K562 (cell line): Measurements from ENCODE around the gene ZNRF1. TPM values are rescaled to one million over a fixed set of nuclear protein-coding genes. Genes with fewer than 3 reads are reported as not detected.

Experiments
- ATAC-seq: fragments of 200-7000 bp; cut with Tn5 transposase; 3 replicates; pipeline ENCODE4 v1.9.1; 2020; ENCODE audit warnings: moderate library complexity
- BruUV-seq: library from RNA; stranded (reverse); fragments of 400-500 nt; replicated peaks from 2 replicates; lab custom pipeline; 2021; lab: Mats Ljungman, UMichigan
- CTCF ChIA-PET: fragments of 300-600 bp; formaldehyde crosslinking; extraction: SDS; loops from one replicate; lab custom pipeline; 2021; ENCODE audit warnings: low intra/inter-chr PET ratio; lab: Yijun Ruan, JAX
- POLR2A ChIA-PET: fragments of 300-600, 350-650 bp; sonication (Branson Sonifier 250); formaldehyde crosslinking; extraction: SDS; loops from one replicate; lab custom pipeline; 2021; ENCODE audit warnings: antibody characterized with exemption, inconsistent platforms; lab: Yijun Ruan, JAX
- DNase-seq, 4 experiments: peaks; one replicate each; pipeline versions ENCODE4 v3.0.0 to v3.0.0-alpha.2; 2011 to 2018; ENCODE audit warnings: low spot score in 3 of 4, mixed read lengths in 3 of 4; ENCODE audit errors: extremely low read depth in 1 of 4
- FAIRE-seq: peaks from 2 replicates; lab custom pipeline; 2011; peaks lifted over from hg19 to GRCh38; lab: Jason Lieb, UNC
- H2AFZ ChIP-seq: 2 replicates; pipeline ENCODE4 v1.6.0; 2011; ENCODE audit warnings: low read depth, low read length, control low read depth, inconsistent platforms
- H3K27ac ChIP-seq: fragments of 200-600 bp; 3 replicates; pipeline ENCODE4 v1.8.0; 2011; ENCODE audit warnings: low read depth, mild to moderate bottlenecking, control low read depth, inconsistent platforms, low read length, moderate library complexity, mixed read lengths; ENCODE audit errors: extremely low read depth
- H3K27me3 ChIP-seq, 2 experiments: fragments of 300-600 bp in 1 of 2; 2 replicates in 1 of 2; 3 replicates in 1 of 2; pipeline versions ENCODE4 v1.6.0 to v1.8.0; 2011; ENCODE audit warnings: inconsistent platforms in 2 of 2, low read length in 2 of 2, mild to moderate bottlenecking in 1 of 2, mixed read lengths in 1 of 2, moderate library complexity in 1 of 2; ENCODE audit not compliant: control insufficient read depth in 2 of 2, insufficient read depth in 2 of 2
- H3K36me3 ChIP-seq: fragments of 300-600 bp; 3 replicates; pipeline ENCODE4 v1.8.0; 2011; ENCODE audit warnings: mild to moderate bottlenecking, low read length, inconsistent platforms; ENCODE audit not compliant: control insufficient read depth, insufficient read depth
- H3K4me1 ChIP-seq, 2 experiments: fragments of 200-600 bp in 1 of 2; replicated peaks in 1 of 2; 2 replicates in 1 of 2; 3 replicates in 1 of 2; pipeline versions ENCODE4 v1.5.1 to v1.8.0; 2011; ENCODE audit warnings: inconsistent platforms in 2 of 2, low read length in 2 of 2, mild to moderate bottlenecking in 1 of 2, mixed read lengths in 1 of 2, moderate library complexity in 1 of 2; ENCODE audit not compliant: control insufficient read depth in 2 of 2, insufficient read depth in 2 of 2
- H3K4me2 ChIP-seq: 2 replicates; pipeline ENCODE4 v1.6.1; 2011; ENCODE audit warnings: low read length, control low read depth, inconsistent platforms, mixed read lengths; ENCODE audit not compliant: insufficient read depth
- H3K4me3 ChIP-seq: fragments of 200-600 bp; sonication (generic), shearing (Covaris generic); 2 replicates; pipeline ENCODE4 v1.5.1; 2016; ENCODE audit warnings: control low read depth, inconsistent platforms
- H3K79me2 ChIP-seq: fragments of 200-600 bp; 3 replicates; pipeline ENCODE4 v1.8.0; 2011; ENCODE audit warnings: low read length, inconsistent platforms; ENCODE audit not compliant: control insufficient read depth, insufficient read depth
- H3K9ac ChIP-seq, 2 experiments: 2 replicates each; pipeline versions ENCODE4 v1.6.0 to v1.6.1; 2011; ENCODE audit warnings: low read depth in 2 of 2, low read length in 2 of 2, control low read depth in 1 of 2, inconsistent platforms in 1 of 2, mild to moderate bottlenecking in 1 of 2, mixed read lengths in 1 of 2; ENCODE audit not compliant: insufficient read depth in 1 of 2
- H3K9me1 ChIP-seq: one replicate; pipeline ENCODE4 v1.6.0; 2011; ENCODE audit warnings: inconsistent platforms, mild to moderate bottlenecking, low read length, moderate library complexity; ENCODE audit not compliant: control insufficient read depth, insufficient read depth
- H3K9me3 ChIP-seq: replicated peaks from 2 replicates; pipeline ENCODE4 v1.5.1; 2011; ENCODE audit warnings: low read depth, low read length, inconsistent platforms; ENCODE audit not compliant: control insufficient read depth, insufficient read depth
- H4K20me1 ChIP-seq: replicated peaks from 2 replicates; pipeline ENCODE4 v1.6.1; 2011; ENCODE audit warnings: low read length, inconsistent platforms, mixed read lengths; ENCODE audit not compliant: control insufficient read depth, insufficient read depth
- ARNT ChIP-seq, 2 experiments: fragments of 450-650 bp; IDR thresholded peaks; 2 replicates each; pipeline ENCODE4 v1.6.1; 2016; ENCODE audit warnings: mild to moderate bottlenecking in 1 of 2
- ATF1 ChIP-seq, 2 experiments: fragments of 450-650 bp in 1 of 2; IDR thresholded peaks; 2 replicates each; pipeline ENCODE4 v1.6.1; 2016; ENCODE audit warnings: missing compliant biosample characterization in 1 of 2, missing genetic modification characterization in 1 of 2
- BMI1 ChIP-seq: fragments of 150-350 bp; IDR thresholded peaks from 2 replicates; pipeline ENCODE4 v1.6.1; 2014; ENCODE audit warnings: low read length
- CREM ChIP-seq: IDR thresholded peaks from 2 replicates; pipeline ENCODE4 v1.6.1; 2014; ENCODE audit warnings: antibody characterized with exemption, low read depth
- CSDE1 ChIP-seq, 2 experiments: fragments of 450-650 bp; IDR thresholded peaks; 2 replicates each; pipeline ENCODE4 v1.6.1; 2016; ENCODE audit warnings: mild to moderate bottlenecking in 1 of 2
- DPF2 ChIP-seq: fragments of 450-650 bp; IDR thresholded peaks from 2 replicates; pipeline ENCODE4 v1.6.1; 2016
- EHMT2 ChIP-seq: fragments of 450-650 bp; IDR thresholded peaks from 2 replicates; pipeline ENCODE4 v1.6.1; 2018; ENCODE audit warnings: antibody characterized with exemption
- ILF3 ChIP-seq: fragments of 450-650 bp; IDR thresholded peaks from 2 replicates; pipeline ENCODE4 v1.6.1; 2018; ENCODE audit warnings: antibody characterized with exemption, mild to moderate bottlenecking, moderate library complexity, borderline replicate concordance
- KHSRP ChIP-seq: fragments of 450-650 bp; IDR thresholded peaks from 2 replicates; pipeline ENCODE4 v1.6.1; 2017
- MAZ ChIP-seq, 2 experiments: fragments of 450-650 bp in 1 of 2; sonication (generic) in 1 of 2; formaldehyde crosslinking; IDR thresholded peaks in 1 of 2; conservative IDR thresholded peaks in 1 of 2; 2 replicates each; pipeline versions ENCODE4 v1.4.0 to v1.5.0; 2020; ENCODE audit warnings: mild to moderate bottlenecking in 1 of 2, missing genetic modification reagents in 1 of 2
- NFIX ChIP-seq: fragments of 250-450 bp; sonication (Bioruptor Pico); IDR thresholded peaks from 2 replicates; pipeline ENCODE4 v1.4.0; 2020; ENCODE audit warnings: low read depth, mild to moderate bottlenecking, moderate library complexity
- NKRF ChIP-seq: fragments of 450-650 bp; IDR thresholded peaks from 2 replicates; pipeline ENCODE4 v1.6.1; 2016; ENCODE audit warnings: borderline replicate concordance
- PHTF2 ChIP-seq: fragments of 250-450 bp; sonication (Bioruptor Pico); IDR thresholded peaks from 2 replicates; pipeline ENCODE4 v1.5.0; 2021; ENCODE audit warnings: mild to moderate bottlenecking
- PKNOX1 ChIP-seq: fragments of 450-650 bp; IDR thresholded peaks from 2 replicates; pipeline ENCODE4 v1.6.1; 2016
- POLR2AphosphoS5 ChIP-seq: IDR thresholded peaks from 2 replicates; pipeline ENCODE4 v1.6.1; 2011; ENCODE audit warnings: mild to moderate bottlenecking, low read depth, low read length, moderate library complexity; ENCODE audit not compliant: control insufficient read depth, insufficient read depth
- SMC3 ChIP-seq: conservative IDR thresholded peaks from 2 replicates; pipeline ENCODE4 v1.6.1; 2011; ENCODE audit warnings: low read depth, low read length, improper control_type of control experiment; ENCODE audit not compliant: insufficient read depth
- XRCC5 ChIP-seq: fragments of 200-400 bp; formaldehyde crosslinking; IDR thresholded peaks from 2 replicates; pipeline ENCODE4 v1.6.1; 2017; ENCODE audit warnings: low read depth, mild to moderate bottlenecking, low read length
- ZNF133 ChIP-seq: fragments of 250-450 bp; sonication (Bioruptor Pico); IDR thresholded peaks from 2 replicates; pipeline ENCODE4 v1.4.0; 2020; ENCODE audit warnings: mild to moderate bottlenecking
- ZNF146 ChIP-seq: IDR thresholded peaks from one replicate; pipeline ENCODE4 v1.6.1; 2018; ENCODE audit warnings: missing compliant biosample characterization; ENCODE audit not compliant: unreplicated experiment
- ZNF212 ChIP-seq: fragments of 450-650 bp; formaldehyde crosslinking; IDR thresholded peaks from 2 replicates; pipeline ENCODE4 v1.4.0; 2020; ENCODE audit warnings: mild to moderate bottlenecking
- WGBS: fragments of 100-300 bp; shearing (Covaris generic); methylation state at CpG from one replicate; pipeline ENCODE4 v1.1.6; 2016; ENCODE audit warnings: low coverage, mixed read lengths; ENCODE audit not compliant: insufficient coverage; ENCODE audit errors: missing lambda C conversion rate; 5-methylcytosine and 5-hydroxymethylcytosine counted together
- in situ Hi-C: fragments of 300-500 bp; cut with MboI; formaldehyde crosslinking; loops from 4 replicates; pipeline ENCODE4 v1.15.0; 2018; ENCODE audit warnings: inconsistent platforms, mixed read lengths
- intact Hi-C: fragments of 100-400 bp; cut with micrococcal nuclease; formaldehyde crosslinking; loops from 2 replicates; pipeline ENCODE4 v1.14.2; 2022
- polyA plus RNA-seq, 8 experiments: library from polyadenylated mRNA; depleted of rRNA in 4 of 8; stranded (reverse) in 5 of 8; unstranded in 3 of 8; fragments of >200 nt; fragmentation: Nextera tagmentation in 2 of 8; fragmentation: Illumina TruSeq in 1 of 8; extraction: Ambion mirVana in 2 of 8; extraction: Trizol in 1 of 8; gene quantifications; 2 replicates each; pipeline versions ENCODE4 v1.2.1 to v1.2.3, GENCODE V29; 2011 to 2014; ENCODE audit warnings: inconsistent platforms in 1 of 8, missing spikeins in 1 of 8
- total RNA-seq, 7 experiments: library from RNA; depleted of rRNA in 6 of 7; stranded (reverse); fragments of >200 nt in 6 of 7; fragmentation: Illumina TruSeq in 2 of 7; extraction: Trizol in 2 of 7; gene quantifications; 2 replicates each; pipeline versions ENCODE4 v1.2.1 to v1.2.3, GENCODE V29; 2011 to 2021; ENCODE audit warnings: low replicate concordance in 1 of 7
- TF ChIP-seq, protein P1 (sequence below): IDR thresholded peaks from 2 replicates; pipeline ENCODE4 v1.6.1; 2012; ENCODE audit warnings: low read depth, low read length, improper control_type of control experiment, borderline replicate concordance

ZNRF1 gene
- total and polyA plus RNA-seq, 9 of the 15 experiments (the other 6 are each of a cell fraction or from before 2014, with no cell fraction given) = 9.5 to 37.7 (median 20.0) TPM

DNA sequence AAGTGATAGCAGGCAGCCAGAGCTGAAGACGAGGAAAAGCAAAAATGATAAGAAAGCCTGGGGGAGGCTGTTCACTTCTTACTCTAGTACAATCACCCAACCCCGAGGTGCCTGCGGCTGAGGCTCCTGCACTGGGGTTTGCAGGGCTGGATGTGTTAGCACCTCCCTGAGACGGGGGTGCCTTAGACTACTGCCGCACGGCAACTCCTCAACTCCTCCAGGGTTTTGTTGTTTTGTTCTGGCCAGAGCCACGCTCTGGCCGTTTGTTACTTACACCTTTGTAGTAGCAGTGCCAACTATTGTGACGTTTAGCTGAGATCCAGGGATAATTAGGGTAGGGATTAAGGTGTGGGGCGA is 66.3 kb downstream of the ZNRF1 start:
- no TSS peak for BruUV-seq
- H3K4me2 ChIP-seq = peak overlapping the region; percentile 83
- no peaks in the 10 kb centered on the region for H4K20me1 ChIP-seq
- peaks cover 100% of the 10 kb centered on the region for H3K79me2 ChIP-seq
- H3K27me3 ChIP-seq = no peaks in the 10 kb centered on the region
- H3K27ac ChIP-seq = peak overlapping the region; percentile 73
- POLR2A ChIA-PET = interaction anchor here (1.0 to 5.1 kb wide), 3 partner anchors 9 to 22 kb away, joined by 3 to 25 read pairs (median 4); no protein-coding TSS in a partner anchor
- H3K9me3 ChIP-seq = no peaks in the 10 kb centered on the region
- peak overlapping the region; percentile 41 for H2AFZ ChIP-seq
- H3K36me3 ChIP-seq = no peaks in the 10 kb centered on the region
- DNase-seq (peak; percentile 51 to 83 (median 62)), ATAC-seq (peak; percentile 76), FAIRE-seq (peak; percentile 64)
- H3K9ac ChIP-seq = peak overlapping the region; percentile 49 to 84; a peak in 3 of 4 replicates
- 2% methylated on average over 10 of the region's 10 CpGs for WGBS
- in situ Hi-C loops = no loop called here
- intact Hi-C loops = loop anchor here (2.0 kb wide), 2 partner anchors 46 to 62 kb away; no protein-coding TSS in a partner anchor
- H3K4me1 ChIP-seq = peaks cover 56 to 92% of the 10 kb centered on the region in 2 experiments
- H3K9me1 ChIP-seq = no peaks in the 10 kb centered on the region
- no peak overlapping the region for H3K4me3 ChIP-seq
- CTCF ChIA-PET = no interaction called here
- TF ChIP-seq MAZ (CRISPR knock-in tag; conservative IDR thresholded peaks at IDR 0.05 in 1 of 2, IDR thresholded peaks at IDR 0.05 in 1 of 2) (0 out of 4 replicates have a peak, but pooled peaks of 1 of the 2 experiments have one; percentile 20), ZNF146 (CRISPR knock-in tag) (no peak), KHSRP (no peak), PKNOX1 (no peak), BMI1 (no peak), XRCC5 (no peak), NFIX (no peak), EHMT2 (no peak), ARNT (IDR thresholded peaks at IDR 0.05) (0 out of 4 replicates have a peak, but pooled peaks of 1 of the 2 experiments have one; percentile 14), POLR2AphosphoS5 (no peak), CREM (peak; percentile 19; the same call in 1 of the 2 replicates), NKRF (no peak), DPF2 (peak; percentile 19; the same call in 1 of the 2 replicates), PHTF2 (CRISPR knock-in tag) (no peak), ZNF212 (CRISPR knock-in tag) (no peak), CSDE1 (IDR thresholded peaks at IDR 0.05) (no peak), ILF3 (no peak), SMC3 (no peak), ATF1 (CRISPR knock-in tag; IDR thresholded peaks at IDR 0.05) (no peak), ATF1 (tag; IDR thresholded peaks at IDR 0.05) (peak; percentile 39), ZNF133 (CRISPR knock-in tag) (no peak)
- TF ChIP-seq, protein P1, sequence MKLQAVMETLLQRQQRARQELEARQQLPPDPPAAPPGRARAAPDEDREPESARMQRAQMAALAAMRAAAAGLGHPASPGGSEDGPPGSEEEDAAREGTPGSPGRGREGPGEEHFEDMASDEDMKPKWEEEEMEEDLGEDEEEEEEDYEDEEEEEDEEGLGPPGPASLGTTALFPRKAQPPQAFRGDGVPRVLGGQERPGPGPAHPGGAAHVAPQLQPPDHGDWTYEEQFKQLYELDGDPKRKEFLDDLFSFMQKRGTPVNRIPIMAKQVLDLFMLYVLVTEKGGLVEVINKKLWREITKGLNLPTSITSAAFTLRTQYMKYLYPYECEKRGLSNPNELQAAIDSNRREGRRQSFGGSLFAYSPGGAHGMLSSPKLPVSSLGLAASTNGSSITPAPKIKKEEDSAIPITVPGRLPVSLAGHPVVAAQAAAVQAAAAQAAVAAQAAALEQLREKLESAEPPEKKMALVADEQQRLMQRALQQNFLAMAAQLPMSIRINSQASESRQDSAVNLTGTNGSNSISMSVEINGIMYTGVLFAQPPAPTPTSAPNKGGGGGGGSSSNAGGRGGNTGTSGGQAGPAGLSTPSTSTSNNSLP = 0 out of 2 replicates have a peak, but pooled peaks have one; percentile 24
